Measurements from ENCODE around the gene GPR152. TPM values are rescaled to one million over a fixed set of nuclear protein-coding genes. Genes with fewer than 3 reads are reported as not detected.

GPR152 gene
- total RNA-seq, 6 experiments from 2014 or later = not detected

DNA sequence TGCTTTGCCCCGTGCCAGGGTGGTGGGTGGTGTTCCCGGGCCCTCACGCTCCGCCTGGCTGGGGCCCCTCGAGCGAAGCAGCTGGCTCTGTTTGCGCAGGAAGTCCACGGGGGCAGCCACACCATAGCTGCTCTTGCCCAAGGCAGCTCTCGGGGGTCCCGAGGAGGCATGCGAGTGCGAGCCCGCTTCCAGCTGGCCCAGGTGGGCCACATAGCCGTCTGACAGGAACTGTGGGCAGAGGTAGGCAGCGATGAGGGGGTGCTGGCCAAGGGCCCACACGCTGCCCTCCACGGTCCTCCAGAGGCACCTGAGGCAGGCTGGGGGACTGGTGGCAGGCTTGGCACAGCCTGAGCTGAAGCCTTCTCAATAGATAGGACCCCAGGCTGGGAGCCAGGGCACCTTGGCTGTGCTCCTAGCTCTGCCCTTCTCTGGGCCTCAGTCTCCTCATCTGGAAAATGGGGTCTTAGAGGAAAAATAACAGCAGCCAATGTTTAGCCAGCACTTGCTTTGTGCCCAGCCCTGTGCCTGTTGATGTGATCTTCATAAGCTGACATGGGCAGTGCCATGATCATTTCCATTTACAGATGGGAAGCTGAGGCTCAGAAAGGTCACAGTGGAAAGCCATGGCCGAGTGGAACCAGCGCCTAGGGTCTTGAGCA is 39.7 kb upstream of the GPR152 start:
- TF ChIP-seq POLR2A (IDR thresholded peaks at IDR 0.05) = no peak
- TF ChIP-seq CTCF (IDR thresholded peaks at IDR 0.05) = no peak
- H3K9me3 ChIP-seq = no peaks in the 10 kb centered on the region
- H3K27me3 ChIP-seq = no peaks in the 10 kb centered on the region
- no peak overlapping the region for H3K27ac ChIP-seq
- H3K36me3 ChIP-seq = peaks cover 0 to 15% (median 3%) of the 10 kb centered on the region in 4 donors
- intact Hi-C loops (cut with DNase I) = no loop called here
- no peak for ATAC-seq
- DNase-seq = peak in 1 of 3 donors; percentile 48
- no peak overlapping the region for H3K4me3 ChIP-seq
- no peaks in the 10 kb centered on the region for H3K4me1 ChIP-seq
- 100% methylated on average over 1 of the region's 19 CpGs for WGBS (ENCODE audit: insufficient coverage, low coverage, low lambda C conversion rate, missing lambda C conversion rate)

DNA sequence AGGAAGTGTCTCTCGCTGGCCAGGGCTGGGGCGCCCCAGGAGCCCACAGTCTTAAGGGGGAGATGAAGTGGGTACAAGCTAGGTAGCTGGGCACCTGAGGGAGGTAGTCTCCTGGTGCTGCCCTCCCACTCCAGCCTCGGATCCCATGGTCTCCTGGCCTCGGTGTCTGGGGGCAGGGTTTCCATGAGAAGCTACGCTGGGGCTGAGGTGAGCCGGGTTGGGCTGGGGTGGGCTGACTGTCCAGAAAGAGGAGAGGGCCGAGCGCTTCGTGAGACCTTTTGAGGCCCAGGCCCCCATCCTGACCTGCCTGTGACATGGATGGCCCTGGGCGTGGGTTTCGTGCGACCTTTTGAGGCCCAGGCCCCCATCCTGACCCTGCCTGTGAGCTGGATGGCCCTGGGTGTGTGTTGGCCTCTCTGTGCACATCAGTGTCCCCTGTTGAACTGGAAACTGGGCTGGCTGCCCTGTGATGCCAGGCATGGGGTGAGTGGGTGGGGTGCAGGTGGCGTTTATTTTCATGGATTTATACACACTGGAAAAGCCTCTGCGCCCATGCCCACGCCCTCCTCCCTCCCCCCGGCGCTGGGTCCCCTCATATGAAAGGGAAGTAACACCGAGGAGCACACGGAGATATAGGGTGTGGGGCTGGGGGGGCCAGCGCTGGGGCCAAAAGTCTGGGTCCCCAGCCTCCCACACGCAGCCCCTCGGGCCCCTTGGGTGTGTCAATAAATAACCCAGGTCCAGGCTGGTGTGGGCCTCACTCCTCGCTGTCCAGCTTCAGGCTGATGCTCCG is 38.9 kb upstream of the GPR152 start:
- Histone ChIP-seq H3K9me3 (no peaks in the 10 kb centered on the region), H3K4me3 (no peak overlapping the region), H3K36me3 (peaks cover 0 to 15% (median 3%) of the 10 kb centered on the region in 4 donors), H3K27ac (no peak overlapping the region), H3K27me3 (no peaks in the 10 kb centered on the region), H3K4me1 (no peaks in the 10 kb centered on the region)
- WGBS (ENCODE audit: insufficient coverage, low coverage, low lambda C conversion rate, missing lambda C conversion rate) = 71% methylated on average over 6 of the region's 24 CpGs
- DNase-seq = peak in 1 of 3 donors; percentile 46
- no peak for TF ChIP-seq CTCF (IDR thresholded peaks at IDR 0.05)
- no peak for TF ChIP-seq POLR2A (IDR thresholded peaks at IDR 0.05)
- ATAC-seq = peak in 1 of 4 donors; percentile 10
- intact Hi-C loops (cut with DNase I) = no loop called here

DNA sequence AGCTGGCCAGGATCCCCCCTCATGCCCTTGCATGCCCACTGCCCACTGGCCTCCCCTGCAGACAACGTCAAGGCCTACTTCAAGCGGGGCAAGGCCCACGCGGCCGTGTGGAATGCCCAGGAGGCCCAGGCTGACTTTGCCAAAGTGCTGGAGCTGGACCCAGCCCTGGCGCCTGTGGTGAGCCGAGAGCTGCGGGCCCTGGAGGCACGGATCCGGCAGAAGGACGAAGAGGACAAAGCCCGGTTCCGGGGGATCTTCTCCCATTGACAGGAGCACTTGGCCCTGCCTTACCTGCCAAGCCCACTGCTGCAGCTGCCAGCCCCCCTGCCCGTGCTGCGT is 38.2 kb upstream of the GPR152 start:
- Histone ChIP-seq H3K36me3 (peaks cover 0 to 15% (median 3%) of the 10 kb centered on the region in 4 donors), H3K4me1 (no peaks in the 10 kb centered on the region), H3K27me3 (no peaks in the 10 kb centered on the region), H3K27ac (no peak overlapping the region), H3K9me3 (no peaks in the 10 kb centered on the region), H3K4me3 (no peak overlapping the region)
- DNase-seq (peak in 1 of 3 donors; percentile 54), ATAC-seq (peak in 1 of 4 donors; percentile 2)
- intact Hi-C loops (cut with DNase I) = no loop called here
- TF ChIP-seq CTCF (IDR thresholded peaks at IDR 0.05) (no peak), POLR2A (IDR thresholded peaks at IDR 0.05) (no peak)
- WGBS (ENCODE audit: insufficient coverage, low coverage, low lambda C conversion rate, missing lambda C conversion rate) = no CpG with 5 or more reads among the region's 15 CpGs

DNA sequence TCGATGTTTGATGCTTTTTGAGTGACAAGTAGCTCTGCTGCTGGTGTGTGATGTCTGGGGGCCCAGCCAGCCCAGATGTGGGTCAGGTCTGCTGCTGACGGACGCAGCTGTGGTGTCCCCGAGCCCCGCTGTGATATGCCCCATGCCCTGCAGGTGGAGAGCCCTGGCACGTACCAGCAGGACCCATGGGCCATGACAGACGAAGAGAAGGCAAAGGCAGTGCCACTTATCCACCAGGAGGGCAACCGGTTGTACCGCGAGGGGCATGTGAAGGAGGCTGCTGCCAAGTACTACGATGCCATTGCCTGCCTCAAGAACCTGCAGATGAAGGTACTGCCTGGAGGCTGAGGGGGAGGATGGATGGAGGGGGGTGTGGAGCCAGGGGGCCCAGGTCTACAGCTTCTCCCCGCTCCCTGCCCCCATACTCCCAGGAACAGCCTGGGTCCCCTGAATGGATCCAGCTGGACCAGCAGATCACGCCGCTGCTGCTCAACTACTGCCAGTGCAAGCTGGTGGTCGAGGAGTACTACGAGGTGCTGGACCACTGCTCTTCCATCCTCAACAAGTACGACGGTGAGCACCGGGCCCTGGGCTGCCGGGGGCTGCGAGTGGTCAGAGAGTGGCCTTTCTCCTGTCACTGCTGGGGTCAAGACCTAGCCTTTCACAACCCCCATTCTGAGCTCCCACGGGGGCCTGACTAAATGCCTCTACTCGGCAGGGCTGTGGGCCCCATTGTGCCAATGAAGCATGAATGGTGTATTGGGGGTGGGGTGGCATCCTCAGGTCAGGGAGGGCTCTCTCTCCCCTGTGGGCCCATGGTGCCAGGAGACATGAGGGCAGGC is 37.6 kb upstream of the GPR152 start:
- no peaks in the 10 kb centered on the region for H3K4me1 ChIP-seq
- H3K27ac ChIP-seq = no peak overlapping the region
- TF ChIP-seq CTCF (IDR thresholded peaks at IDR 0.05) (no peak), POLR2A (IDR thresholded peaks at IDR 0.05) (no peak)
- H3K4me3 ChIP-seq = no peak overlapping the region
- no peaks in the 10 kb centered on the region for H3K27me3 ChIP-seq
- intact Hi-C loops (cut with DNase I) = no loop called here
- ATAC-seq (no peak), DNase-seq (peak in 2 of 3 donors; percentile 45 to 46)
- H3K9me3 ChIP-seq = no peaks in the 10 kb centered on the region
- WGBS (ENCODE audit: insufficient coverage, low coverage, low lambda C conversion rate, missing lambda C conversion rate) = 98% methylated on average over 7 of the region's 23 CpGs
- peaks cover 0 to 15% (median 3%) of the 10 kb centered on the region in 4 donors for H3K36me3 ChIP-seq

All from right lobe of liver (tissue), 6 donors.